Stomach smooth muscle (tissue), 2 donors: ENCODE results near the gene B4GALNT3.

Source experiments
- H3K27ac ChIP-seq: one replicate; pipeline ENCODE4 v1.7.0; 2013; ENCODE audit warnings: mild to moderate bottlenecking, low read length, inconsistent platforms
- H3K27me3 ChIP-seq, 2 donors: one replicate each; pipeline ENCODE4 v1.7.0; 2013; ENCODE audit warnings: low read length in 2 of 2; ENCODE audit not compliant: insufficient read depth in 2 of 2, control insufficient read depth in 1 of 2
- H3K36me3 ChIP-seq, 2 donors: one replicate each; pipeline ENCODE4 v1.7.0; 2013; ENCODE audit warnings: low read length in 2 of 2; ENCODE audit not compliant: control insufficient read depth in 2 of 2, insufficient read depth in 2 of 2
- H3K4me1 ChIP-seq: one replicate; pipeline ENCODE4 v1.7.0; 2013; ENCODE audit warnings: low read length; ENCODE audit not compliant: control insufficient read depth, insufficient read depth
- H3K4me3 ChIP-seq, 2 donors: one replicate each; pipeline ENCODE4 v1.7.0; 2013; ENCODE audit warnings: low read length in 2 of 2
- H3K9ac ChIP-seq, 2 donors: one replicate each; pipeline ENCODE4 v1.7.0; 2013; ENCODE audit warnings: low read length in 2 of 2, mild to moderate bottlenecking in 1 of 2
- H3K9me3 ChIP-seq, 2 donors: one replicate each; pipeline ENCODE4 v1.7.0; 2013; ENCODE audit warnings: low read length in 2 of 2; ENCODE audit not compliant: control insufficient read depth in 2 of 2
- donor health status: healthy.
- donor health status: Pancreatic carcinoma.

B4GALNT3 gene

GRCh38 chr12:490260-490659 lies 30.5 kb downstream of the B4GALNT3 start:
- H3K36me3 ChIP-seq = no peaks in the 10 kb centered on the region
- no peak overlapping the region for H3K4me3 ChIP-seq
- H3K4me1 ChIP-seq = no peaks in the 10 kb centered on the region
- no peak overlapping the region for H3K9ac ChIP-seq
- H3K9me3 ChIP-seq = peaks cover 0 to 8% of the 10 kb centered on the region in 2 donors
- H3K27me3 ChIP-seq = no peaks in the 10 kb centered on the region
- H3K27ac ChIP-seq = no peak overlapping the region

- Histone ChIP-seq H3K9me3 (peaks cover 0 to under 1% of the 10 kb centered on the region in 2 donors), H3K36me3 (no peaks in the 10 kb centered on the region), H3K27ac (no peak overlapping the region), H3K9ac (no peak overlapping the region), H3K27me3 (peaks cover 0 to 3% of the 10 kb centered on the region in 2 donors), H3K4me1 (no peaks in the 10 kb centered on the region), H3K4me3 (no peak overlapping the region)
These were observed 35.7 kb downstream of the B4GALNT3 start for GRCh38 chr12:495466-495865.

GRCh38 chr12:496736-497135 lies 37.0 kb downstream of the B4GALNT3 start:
- Histone ChIP-seq H3K27ac (no peak overlapping the region), H3K4me3 (no peak overlapping the region), H3K9ac (no peak overlapping the region), H3K36me3 (no peaks in the 10 kb centered on the region), H3K4me1 (no peaks in the 10 kb centered on the region), H3K9me3 (no peaks in the 10 kb centered on the region), H3K27me3 (peaks cover 0 to 3% of the 10 kb centered on the region in 2 donors)

GRCh38 chr12:497501-498160 lies 37.9 kb downstream of the B4GALNT3 start:
- no peak overlapping the region for H3K9ac ChIP-seq
- H3K27me3 ChIP-seq = peaks cover 0 to 3% of the 10 kb centered on the region in 2 donors
- no peaks in the 10 kb centered on the region for H3K9me3 ChIP-seq
- H3K4me1 ChIP-seq = no peaks in the 10 kb centered on the region
- H3K4me3 ChIP-seq = no peak overlapping the region
- no peak overlapping the region for H3K27ac ChIP-seq
- H3K36me3 ChIP-seq = no peaks in the 10 kb centered on the region

- H3K27ac ChIP-seq = no peak overlapping the region
- no peak overlapping the region for H3K9ac ChIP-seq
- H3K4me3 ChIP-seq = no peak overlapping the region
These were observed 40.2 kb downstream of the B4GALNT3 start for GRCh38 chr12:499837-500458.

GRCh38 chr12:501722-502447 lies 42.1 kb downstream of the B4GALNT3 start:
- H3K27ac ChIP-seq = no peak overlapping the region
- no peaks in the 10 kb centered on the region for H3K4me1 ChIP-seq
- H3K4me3 ChIP-seq = no peak overlapping the region
- H3K9ac ChIP-seq = no peak overlapping the region
- no peaks in the 10 kb centered on the region for H3K36me3 ChIP-seq
- H3K27me3 ChIP-seq = peaks cover 3 to 4% of the 10 kb centered on the region in 2 donors
- H3K9me3 ChIP-seq = no peaks in the 10 kb centered on the region

More at GRCh38 chr12:499837-500458, 40.2 kb downstream of the B4GALNT3 start:
- Histone ChIP-seq H3K36me3 (no peaks in the 10 kb centered on the region), H3K4me1 (no peaks in the 10 kb centered on the region), H3K9me3 (no peaks in the 10 kb centered on the region), H3K27me3 (peaks cover 1 to 3% of the 10 kb centered on the region in 2 donors)

GRCh38 chr12:503111-503761 lies 43.5 kb downstream of the B4GALNT3 start:
- no peak overlapping the region for H3K27ac ChIP-seq
- H3K27me3 ChIP-seq = peaks cover 0 to 4% of the 10 kb centered on the region in 2 donors
- H3K9ac ChIP-seq = no peak overlapping the region
- no peak overlapping the region for H3K4me3 ChIP-seq
- no peaks in the 10 kb centered on the region for H3K36me3 ChIP-seq
- H3K9me3 ChIP-seq = no peaks in the 10 kb centered on the region
- no peaks in the 10 kb centered on the region for H3K4me1 ChIP-seq

GRCh38 chr12:505221-505620 lies 45.5 kb downstream of the B4GALNT3 start:
- Histone ChIP-seq H3K9me3 (no peaks in the 10 kb centered on the region), H3K27me3 (peaks cover 3 to 4% of the 10 kb centered on the region in 2 donors), H3K4me1 (peaks cover 3% of the 10 kb centered on the region), H3K36me3 (no peaks in the 10 kb centered on the region), H3K27ac (no peak overlapping the region), H3K9ac (no peak overlapping the region), H3K4me3 (no peak overlapping the region)

GRCh38 chr12:507391-507796 lies 47.7 kb downstream of the B4GALNT3 start:
- no peak overlapping the region for H3K4me3 ChIP-seq
- H3K9me3 ChIP-seq = no peaks in the 10 kb centered on the region
- H3K27ac ChIP-seq = no peak overlapping the region
- peaks cover 3% of the 10 kb centered on the region for H3K4me1 ChIP-seq
- no peaks in the 10 kb centered on the region for H3K36me3 ChIP-seq
- H3K27me3 ChIP-seq = peaks cover 3 to 4% of the 10 kb centered on the region in 2 donors
- H3K9ac ChIP-seq = no peak overlapping the region

- H3K9ac ChIP-seq = no peak overlapping the region
- no peaks in the 10 kb centered on the region for H3K9me3 ChIP-seq
- peaks cover 4% of the 10 kb centered on the region in 2 donors for H3K27me3 ChIP-seq
- H3K36me3 ChIP-seq = no peaks in the 10 kb centered on the region
- H3K4me1 ChIP-seq = peaks cover 3% of the 10 kb centered on the region
- H3K4me3 ChIP-seq = no peak overlapping the region
- H3K27ac ChIP-seq = no peak overlapping the region
These were observed 48.4 kb downstream of the B4GALNT3 start for GRCh38 chr12:508145-508544.
